Subcutaneous abdominal adipose tissue (tissue), 5 donors: ENCODE data around the gene ALG14.
A peak's percentile ranks its signal among the peaks of the same experiment; 100 is the strongest.

ENCODE experiments used
- H3K27ac ChIP-seq: one replicate; pipeline ENCODE4 v1.7.0; 2013; ENCODE audit warnings: low read depth, mild to moderate bottlenecking, inconsistent platforms, low read length, moderate library complexity
- H3K27me3 ChIP-seq, 5 donors: one replicate each; pipeline ENCODE4 v1.7.0; 2013; ENCODE audit warnings: low read length in 5 of 5, inconsistent platforms in 1 of 5; ENCODE audit not compliant: control insufficient read depth in 5 of 5, insufficient read depth in 4 of 5
- H3K36me3 ChIP-seq, 5 donors: one replicate each; pipeline ENCODE4 v1.7.0; 2013; ENCODE audit warnings: low read length in 5 of 5; ENCODE audit not compliant: control insufficient read depth in 5 of 5, insufficient read depth in 5 of 5
- H3K4me1 ChIP-seq, 5 donors: one replicate each; pipeline ENCODE4 v1.7.0; 2013; ENCODE audit warnings: low read length in 5 of 5, mild to moderate bottlenecking in 3 of 5, moderate library complexity in 1 of 5; ENCODE audit not compliant: control insufficient read depth in 5 of 5, insufficient read depth in 5 of 5
- H3K4me3 ChIP-seq, 5 donors: one replicate each; pipeline ENCODE4 v1.7.0; 2013; ENCODE audit warnings: low read length in 5 of 5, low read depth in 1 of 5
- H3K9ac ChIP-seq, 5 donors: one replicate each; pipeline ENCODE4 v1.7.0; 2013; ENCODE audit warnings: low read length in 5 of 5, mild to moderate bottlenecking in 4 of 5, moderate library complexity in 3 of 5
- H3K9me3 ChIP-seq, 5 donors: one replicate each; pipeline ENCODE4 v1.7.0; 2013; ENCODE audit warnings: low read length in 5 of 5; ENCODE audit not compliant: control insufficient read depth in 5 of 5
- donor health status: healthy.
- donor health status: healthy.
- donor health status: healthy.
- donor health status: healthy.
- donor health status: healthy.

ALG14 gene

DNA sequence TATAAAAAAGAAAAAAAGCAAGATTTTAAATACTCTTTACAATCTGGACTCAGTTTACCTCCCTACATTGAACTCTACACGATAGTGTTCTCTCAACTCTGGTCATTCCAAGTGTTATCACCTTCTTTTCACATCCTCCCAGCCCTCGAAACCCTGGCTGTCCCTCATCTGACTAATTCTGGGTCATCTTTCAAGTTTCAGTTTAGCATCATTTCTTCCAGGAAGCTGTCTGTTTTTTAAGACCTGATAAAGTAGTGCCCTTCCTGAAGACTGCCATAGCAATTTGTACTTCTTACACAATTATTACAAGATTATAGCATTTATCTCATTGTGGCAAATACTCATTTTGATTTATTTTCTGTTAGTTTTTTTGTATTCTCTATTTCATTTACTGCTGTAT lies 1.2 kb downstream of the ALG14 start:
- Histone ChIP-seq H3K4me1 (peaks cover 0 to 32% (median 22%) of the 10 kb centered on the region in 5 donors), H3K9ac (peak overlapping the region in 3 of 5 donors; percentile 85 to 90 (median 86)), H3K27ac (no peak overlapping the region), H3K9me3 (no peaks in the 10 kb centered on the region), H3K36me3 (no peaks in the 10 kb centered on the region), H3K4me3 (peak overlapping the region; percentile 81 to 99 (median 96)), H3K27me3 (no peaks in the 10 kb centered on the region)

- Histone ChIP-seq H3K4me1 (peaks cover 0 to 34% (median 22%) of the 10 kb centered on the region in 5 donors), H3K27ac (no peak overlapping the region), H3K4me3 (no peak overlapping the region), H3K27me3 (no peaks in the 10 kb centered on the region), H3K9ac (no peak overlapping the region), H3K9me3 (no peaks in the 10 kb centered on the region), H3K36me3 (peaks cover 0 to 3% (median 0%) of the 10 kb centered on the region in 5 donors)
Measured at GRCh38 chr1:95069710-95070093, 3.0 kb downstream of the ALG14 start.

GRCh38 chr1:95068956-95069709 lies 3.6 kb downstream of the ALG14 start:
- Histone ChIP-seq H3K9me3 (no peaks in the 10 kb centered on the region), H3K4me1 (peaks cover 0 to 34% (median 22%) of the 10 kb centered on the region in 5 donors), H3K9ac (no peak overlapping the region), H3K4me3 (no peak overlapping the region), H3K27me3 (no peaks in the 10 kb centered on the region), H3K27ac (no peak overlapping the region), H3K36me3 (peaks cover 0 to 4% (median 2%) of the 10 kb centered on the region in 5 donors)

DNA sequence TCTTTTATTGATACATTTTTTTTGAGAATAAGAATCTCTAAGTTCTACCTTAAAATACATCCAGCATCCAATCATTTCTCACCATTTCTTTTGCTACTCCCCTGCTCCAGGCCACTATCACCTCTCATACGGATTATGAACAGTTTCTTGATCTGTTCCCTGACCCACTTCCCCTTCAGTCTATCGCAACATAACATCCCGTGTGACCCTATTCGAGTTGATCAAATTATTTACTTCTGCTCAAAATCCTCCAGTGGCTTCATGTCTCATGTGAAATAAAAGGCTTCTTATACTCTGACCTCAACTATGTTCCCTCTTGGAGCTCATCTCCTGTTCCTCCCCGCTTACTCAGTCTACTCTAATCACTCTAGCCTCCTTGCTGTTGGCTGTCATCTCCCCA lies 5.2 kb downstream of the ALG14 start:
- Histone ChIP-seq H3K27me3 (no peaks in the 10 kb centered on the region), H3K9ac (no peak overlapping the region), H3K27ac (peak overlapping the region; percentile 39), H3K4me1 (peaks cover 0 to 27% (median 14%) of the 10 kb centered on the region in 5 donors), H3K36me3 (peaks cover 0 to 10% (median 8%) of the 10 kb centered on the region in 5 donors), H3K9me3 (no peaks in the 10 kb centered on the region), H3K4me3 (no peak overlapping the region)

DNA sequence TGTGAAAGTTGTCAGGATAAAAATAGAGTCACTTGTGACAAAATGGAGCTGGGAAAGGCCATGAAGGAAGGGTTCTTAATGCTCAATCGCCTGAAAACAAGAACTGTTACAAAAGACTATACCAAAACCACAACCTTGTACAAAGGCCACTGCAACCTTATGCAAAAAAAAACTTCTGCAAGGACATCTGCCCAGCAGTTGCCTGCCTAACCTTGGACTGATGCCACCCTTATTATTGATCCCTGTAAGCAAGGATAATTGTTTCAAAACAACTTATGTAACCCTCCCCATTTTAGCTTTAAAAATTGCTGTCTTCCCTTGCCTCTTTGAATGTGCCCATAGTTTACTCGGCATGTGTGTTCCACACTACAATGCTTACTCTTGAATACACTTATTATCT lies 5.7 kb downstream of the ALG14 start:
- Histone ChIP-seq H3K4me1 (peaks cover 0 to 25% (median 10%) of the 10 kb centered on the region in 5 donors), H3K27me3 (no peaks in the 10 kb centered on the region), H3K9ac (no peak overlapping the region), H3K4me3 (no peak overlapping the region), H3K36me3 (peaks cover 0 to 14% (median 8%) of the 10 kb centered on the region in 5 donors), H3K9me3 (no peaks in the 10 kb centered on the region), H3K27ac (peak overlapping the region; percentile 39)

GRCh38 chr1:95061445-95062006 lies 11.2 kb downstream of the ALG14 start:
- peaks cover 0 to 20% (median 8%) of the 10 kb centered on the region in 5 donors for H3K36me3 ChIP-seq
- no peak overlapping the region for H3K9ac ChIP-seq
- H3K9me3 ChIP-seq: no peaks in the 10 kb centered on the region
- H3K27ac ChIP-seq: no peak overlapping the region
- no peaks in the 10 kb centered on the region for H3K27me3 ChIP-seq
- peaks cover 0 to 3% (median 0%) of the 10 kb centered on the region in 5 donors for H3K4me1 ChIP-seq
- no peak overlapping the region for H3K4me3 ChIP-seq

- Histone ChIP-seq H3K27ac (no peak overlapping the region), H3K9ac (no peak overlapping the region), H3K27me3 (no peaks in the 10 kb centered on the region), H3K4me1 (no peaks in the 10 kb centered on the region), H3K36me3 (peaks cover 0 to 15% (median 6%) of the 10 kb centered on the region in 5 donors), H3K9me3 (no peaks in the 10 kb centered on the region), H3K4me3 (no peak overlapping the region)
Measured at GRCh38 chr1:95058974-95059373, 13.8 kb downstream of the ALG14 start.

DNA sequence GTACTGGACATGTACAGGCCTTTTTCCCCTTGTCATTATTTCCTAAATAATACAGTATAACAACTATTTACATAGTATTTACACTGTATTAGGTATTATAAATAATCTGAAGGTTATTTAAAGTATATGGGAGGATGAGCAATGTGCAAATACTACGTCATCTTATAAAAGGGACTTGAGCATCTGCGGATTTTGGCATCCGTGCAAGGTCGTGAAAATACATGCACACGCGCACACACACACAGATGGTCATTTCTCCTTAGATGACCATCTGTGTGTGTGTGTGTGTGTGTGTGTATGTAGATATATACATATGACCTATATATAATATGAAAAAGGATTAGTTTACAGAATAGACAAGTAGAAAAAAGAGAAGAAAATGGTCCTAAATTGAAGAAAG lies 15.4 kb downstream of the ALG14 start:
- H3K4me3 ChIP-seq: no peak overlapping the region
- no peaks in the 10 kb centered on the region for H3K9me3 ChIP-seq
- no peak overlapping the region for H3K27ac ChIP-seq
- H3K36me3 ChIP-seq: peaks cover 0 to 8% (median 0%) of the 10 kb centered on the region in 5 donors
- no peaks in the 10 kb centered on the region for H3K4me1 ChIP-seq
- H3K27me3 ChIP-seq: no peaks in the 10 kb centered on the region
- no peak overlapping the region for H3K9ac ChIP-seq

GRCh38 chr1:95049935-95050334 lies 22.8 kb downstream of the ALG14 start:
- Histone ChIP-seq H3K4me3 (no peak overlapping the region), H3K27ac (no peak overlapping the region), H3K4me1 (peaks cover 0 to 6% (median 0%) of the 10 kb centered on the region in 5 donors), H3K9me3 (no peaks in the 10 kb centered on the region), H3K9ac (no peak overlapping the region), H3K27me3 (no peaks in the 10 kb centered on the region), H3K36me3 (no peaks in the 10 kb centered on the region)

DNA sequence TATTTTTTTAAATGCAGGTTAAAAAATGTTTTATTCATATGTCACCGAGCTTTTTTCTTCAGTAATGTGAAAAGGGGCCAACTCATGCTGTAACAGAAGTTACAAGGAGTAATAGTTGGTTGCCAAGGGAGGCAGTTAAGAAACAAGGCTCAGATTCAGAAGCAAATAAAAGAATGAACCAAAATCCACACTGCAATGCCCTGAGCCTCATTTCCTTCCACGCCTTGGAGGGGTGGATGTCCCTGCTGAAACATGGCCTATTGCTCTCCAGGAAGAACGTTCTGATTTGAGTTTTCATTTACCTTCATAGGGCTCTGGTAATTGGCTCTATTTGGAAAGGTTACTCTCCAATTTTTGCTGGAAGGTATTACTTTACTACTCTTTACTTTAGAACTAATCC lies 24.4 kb downstream of the ALG14 start:
- Histone ChIP-seq H3K4me1 (peaks cover 0 to 6% (median under 1%) of the 10 kb centered on the region in 5 donors), H3K4me3 (no peak overlapping the region), H3K27me3 (no peaks in the 10 kb centered on the region), H3K36me3 (no peaks in the 10 kb centered on the region), H3K9me3 (no peaks in the 10 kb centered on the region), H3K9ac (no peak overlapping the region), H3K27ac (no peak overlapping the region)
